GM13976 (cell line): ENCODE measurements around the gene AFDN.

Source experiments
- DNase-seq: peaks from one replicate; pipeline ENCODE4 v3.0.0; 2012; ENCODE audit warnings: low spot score
- CTCF ChIP-seq: IDR thresholded peaks from 2 replicates; pipeline ENCODE4 v1.5.1; 2012; ENCODE audit warnings: borderline replicate concordance, mild to moderate bottlenecking; ENCODE audit not compliant: insufficient read depth; ENCODE audit errors: extremely low read depth, missing control alignments, control extremely low read depth
- in situ Hi-C: fragments of 300-500 bp; cut with MboI; formaldehyde crosslinking; loops from one replicate; pipeline ENCODE4 v1.12.0; 2022; ENCODE audit warnings: low sequenced_read_pairs, mixed read lengths, inconsistent platforms; ENCODE audit not compliant: unreplicated experiment

The AFDN gene

GRCh38 chr6:168015482-168016175, 188.9 kb downstream of the AFDN start:
- no peak for TF ChIP-seq CTCF
- DNase-seq = no peak
- in situ Hi-C loops = no loop called here

DNA sequence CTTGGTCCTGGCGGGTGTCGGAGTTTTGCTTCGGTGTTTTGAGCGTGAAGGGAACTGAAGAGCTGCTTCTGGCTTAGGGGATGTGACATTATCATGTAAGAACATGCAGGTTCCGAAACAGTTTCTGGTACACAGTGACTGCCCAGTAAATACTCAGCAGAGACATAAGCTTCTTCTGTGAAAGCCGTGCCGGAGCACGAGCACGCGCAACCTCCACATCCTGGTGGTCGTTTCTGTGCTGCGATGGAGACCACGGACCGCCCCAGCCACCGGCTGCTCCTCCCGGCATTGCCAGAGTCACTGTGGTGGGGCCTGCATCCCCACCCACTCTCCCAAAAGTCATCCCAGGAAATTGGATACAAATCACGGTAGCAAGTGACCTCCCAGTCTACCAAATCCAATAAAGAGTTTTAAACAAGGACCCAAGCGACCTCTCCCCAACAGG, 189.5 kb downstream of the AFDN start:
- in situ Hi-C loops = no loop called here
- no peak for DNase-seq
- no peak for TF ChIP-seq CTCF

DNA sequence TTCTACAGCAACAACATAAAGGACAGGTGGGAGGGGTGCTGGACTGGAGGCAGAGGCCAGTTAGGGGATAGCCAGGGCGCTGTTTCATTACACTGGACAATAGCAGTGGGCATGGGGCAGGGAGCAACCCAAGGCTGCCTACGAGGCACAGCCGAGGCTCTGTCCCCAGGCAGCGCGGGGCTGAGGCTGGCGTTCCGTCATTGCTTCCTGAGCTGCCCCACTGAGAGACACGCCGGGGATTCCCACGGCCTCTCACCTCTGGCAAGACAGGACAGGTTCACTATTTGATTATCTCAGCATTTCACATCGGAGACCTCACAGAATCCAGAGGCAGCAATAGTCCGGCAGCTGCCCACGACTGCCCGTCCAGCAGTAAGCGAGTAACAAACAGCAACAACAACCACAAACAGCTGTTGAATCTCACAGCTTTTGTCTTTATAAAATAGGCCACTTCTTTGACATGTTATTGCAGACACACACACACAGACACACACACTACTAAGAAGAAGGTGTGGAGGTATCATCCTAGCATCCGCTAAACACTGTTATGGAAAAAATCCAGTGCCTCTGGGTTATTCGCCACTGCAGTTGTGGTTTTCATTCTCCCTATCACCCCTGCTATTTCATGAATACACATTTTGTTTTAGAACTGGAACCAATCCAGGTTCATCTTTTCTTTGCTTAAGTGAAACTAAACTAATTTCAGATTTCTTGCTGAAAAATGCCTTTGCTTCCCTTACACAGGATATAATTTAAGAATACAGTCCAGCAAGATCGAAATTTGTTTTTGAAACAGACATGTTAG, 190.2 kb downstream of the AFDN start:
- DNase-seq = no peak
- in situ Hi-C loops = no loop called here
- no peak for TF ChIP-seq CTCF

DNA sequence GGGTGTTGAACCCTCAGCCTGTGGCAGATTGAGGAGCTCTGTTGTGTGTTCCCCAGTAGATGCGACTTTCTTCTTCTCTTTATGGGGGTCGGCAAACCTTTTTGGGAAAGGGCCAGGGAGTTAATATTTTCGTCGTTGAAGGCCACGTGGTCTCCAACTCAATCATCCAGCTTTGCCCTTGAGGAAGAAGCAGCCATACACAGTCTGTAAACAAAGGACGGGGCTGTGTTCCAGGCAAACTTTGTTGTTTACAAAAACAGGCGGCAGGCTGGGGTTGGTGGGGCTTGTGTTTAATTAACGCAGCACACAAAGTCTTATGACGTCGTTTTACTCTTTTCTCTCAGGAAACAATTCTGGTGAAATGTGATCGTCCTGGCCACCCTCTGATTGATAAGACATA, 190.9 kb downstream of the AFDN start:
- no peak for TF ChIP-seq CTCF
- in situ Hi-C loops = no loop called here
- DNase-seq = no peak

GRCh38 chr6:168018664-168019063, 192.0 kb downstream of the AFDN start:
- TF ChIP-seq CTCF = no peak
- no peak for DNase-seq
- in situ Hi-C loops = no loop called here

DNA sequence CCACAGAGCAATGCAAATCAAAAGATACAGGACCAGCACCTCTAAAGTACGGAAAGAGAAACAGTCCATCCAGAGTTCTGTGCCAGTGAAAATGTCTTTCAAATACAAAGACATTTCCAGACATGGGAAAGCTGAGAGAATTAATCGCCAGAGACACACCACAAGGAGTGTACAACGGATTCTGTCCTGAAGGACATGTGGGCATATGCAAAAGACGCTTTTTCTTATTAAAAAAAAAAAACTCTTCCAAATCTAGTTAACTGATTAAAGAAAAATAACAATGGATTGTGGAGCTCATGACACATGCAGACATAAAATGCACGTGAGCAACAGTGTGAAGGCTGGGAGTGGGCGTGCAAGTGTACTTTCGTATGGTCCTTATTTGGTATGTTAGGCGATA, 193.5 kb downstream of the AFDN start:
- in situ Hi-C loops = no loop called here
- TF ChIP-seq CTCF = no peak

DNA sequence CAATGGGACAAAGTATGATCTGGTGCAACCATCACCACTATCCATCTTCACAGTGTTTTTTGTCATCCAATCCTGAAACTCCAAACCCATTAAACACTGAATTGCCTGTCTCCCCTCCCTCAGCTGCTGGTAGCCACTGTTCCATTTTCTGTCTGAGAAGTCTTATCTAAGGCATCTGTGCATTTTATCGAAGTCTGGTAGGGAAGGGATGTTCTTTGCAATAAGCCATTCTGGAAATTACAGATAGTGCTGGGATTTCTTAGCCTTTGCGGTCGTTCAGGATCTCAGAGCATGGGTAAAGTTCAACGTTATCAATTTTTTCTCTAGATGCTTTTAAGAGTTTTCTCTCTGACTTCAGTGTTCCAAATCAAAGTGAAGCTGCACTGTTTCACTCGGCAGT, 194.9 kb downstream of the AFDN start:
- TF ChIP-seq CTCF = no peak
- DNase-seq = no peak
- in situ Hi-C loops = no loop called here

More for the DNA sequence above, 193.5 kb downstream of the AFDN start:
- DNase-seq = no peak
